Epithelial cell of proximal tubule (primary cell): ENCODE measurements around the gene ARID3C. TPM values are rescaled to one million over a fixed set of nuclear protein-coding genes. Genes with fewer than 3 reads are reported as not detected.

ENCODE experiments used
- DNase-seq: peaks from one replicate; pipeline ENCODE4 v3.0.0-alpha.2; 2011; ENCODE audit warnings: low read depth
- H3K4me3 ChIP-seq: 2 replicates; pipeline ENCODE4 v1.5.1; 2011; ENCODE audit warnings: low read depth, mild to moderate bottlenecking, low read length
- total RNA-seq: library from RNA; depleted of rRNA; stranded (reverse); fragments of >200 nt; gene quantifications from 2 replicates; pipeline ENCODE4 v1.2.3, GENCODE V29; 2015
- TF ChIP-seq, protein P1 (sequence below): conservative IDR thresholded peaks from 2 replicates; pipeline ENCODE4 v1.5.1; 2012; ENCODE audit warnings: low read depth, mild to moderate bottlenecking, low read length

ARID3C gene
- not detected in 2 replicates for total RNA-seq

DNA sequence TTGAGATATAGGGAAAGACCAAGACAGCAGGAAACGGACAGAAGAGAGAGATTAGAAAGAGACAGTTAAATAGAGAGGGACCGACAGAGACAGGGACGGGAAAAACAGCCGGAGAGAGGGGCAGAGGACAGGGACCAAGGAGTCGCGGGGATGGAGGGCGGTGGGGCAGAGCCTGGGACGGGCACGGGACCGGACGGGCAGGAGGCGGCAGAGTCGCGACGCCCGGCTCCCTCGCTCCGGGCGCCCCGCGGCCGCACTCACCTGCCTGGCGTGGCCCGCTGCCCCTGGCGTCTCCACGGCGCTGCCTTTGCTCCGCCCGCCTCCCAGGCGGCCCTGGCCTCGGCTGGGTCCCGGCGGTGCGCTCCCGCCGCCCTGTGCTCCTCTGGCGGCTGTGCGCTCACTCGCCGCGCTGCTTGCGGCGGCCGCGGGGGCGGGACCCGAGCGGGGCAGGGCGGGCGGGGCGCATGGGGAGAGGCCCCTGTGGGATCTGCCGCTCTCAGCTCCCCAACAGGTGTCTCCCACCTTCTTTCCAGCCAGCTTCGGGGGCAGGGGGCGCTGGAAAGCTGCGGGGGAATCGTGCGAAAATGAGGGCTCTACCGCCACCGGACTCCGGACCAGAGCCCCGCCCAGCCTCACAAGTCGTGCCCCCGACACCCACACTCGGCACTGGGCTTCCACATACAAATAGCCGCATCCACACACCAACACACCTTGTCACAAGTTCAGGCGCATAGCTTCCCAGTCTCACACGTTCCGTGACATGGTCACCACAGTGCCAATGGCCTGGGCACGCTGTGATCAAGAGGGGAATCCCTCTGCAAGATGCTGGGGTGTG, at the start of gene ARID3C:
ARID3C (minus strand) TSS at position 411 of the 835 bp plus-strand sequence. CDS start 1,052 bp downstream, outside the sequence.
- H3K4me3 ChIP-seq: peak within 1 kb of the TSS; percentile 45
- TF ChIP-seq, protein P1, sequence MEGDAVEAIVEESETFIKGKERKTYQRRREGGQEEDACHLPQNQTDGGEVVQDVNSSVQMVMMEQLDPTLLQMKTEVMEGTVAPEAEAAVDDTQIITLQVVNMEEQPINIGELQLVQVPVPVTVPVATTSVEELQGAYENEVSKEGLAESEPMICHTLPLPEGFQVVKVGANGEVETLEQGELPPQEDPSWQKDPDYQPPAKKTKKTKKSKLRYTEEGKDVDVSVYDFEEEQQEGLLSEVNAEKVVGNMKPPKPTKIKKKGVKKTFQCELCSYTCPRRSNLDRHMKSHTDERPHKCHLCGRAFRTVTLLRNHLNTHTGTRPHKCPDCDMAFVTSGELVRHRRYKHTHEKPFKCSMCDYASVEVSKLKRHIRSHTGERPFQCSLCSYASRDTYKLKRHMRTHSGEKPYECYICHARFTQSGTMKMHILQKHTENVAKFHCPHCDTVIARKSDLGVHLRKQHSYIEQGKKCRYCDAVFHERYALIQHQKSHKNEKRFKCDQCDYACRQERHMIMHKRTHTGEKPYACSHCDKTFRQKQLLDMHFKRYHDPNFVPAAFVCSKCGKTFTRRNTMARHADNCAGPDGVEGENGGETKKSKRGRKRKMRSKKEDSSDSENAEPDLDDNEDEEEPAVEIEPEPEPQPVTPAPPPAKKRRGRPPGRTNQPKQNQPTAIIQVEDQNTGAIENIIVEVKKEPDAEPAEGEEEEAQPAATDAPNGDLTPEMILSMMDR: no peak
- no peak for DNase-seq

GRCh38 chr9:34675869-34676268, 47.0 kb upstream of the ARID3C start:
- DNase-seq: no peak
- TF ChIP-seq, protein P1: no peak
- H3K4me3 ChIP-seq: no peak overlapping the region

DNA sequence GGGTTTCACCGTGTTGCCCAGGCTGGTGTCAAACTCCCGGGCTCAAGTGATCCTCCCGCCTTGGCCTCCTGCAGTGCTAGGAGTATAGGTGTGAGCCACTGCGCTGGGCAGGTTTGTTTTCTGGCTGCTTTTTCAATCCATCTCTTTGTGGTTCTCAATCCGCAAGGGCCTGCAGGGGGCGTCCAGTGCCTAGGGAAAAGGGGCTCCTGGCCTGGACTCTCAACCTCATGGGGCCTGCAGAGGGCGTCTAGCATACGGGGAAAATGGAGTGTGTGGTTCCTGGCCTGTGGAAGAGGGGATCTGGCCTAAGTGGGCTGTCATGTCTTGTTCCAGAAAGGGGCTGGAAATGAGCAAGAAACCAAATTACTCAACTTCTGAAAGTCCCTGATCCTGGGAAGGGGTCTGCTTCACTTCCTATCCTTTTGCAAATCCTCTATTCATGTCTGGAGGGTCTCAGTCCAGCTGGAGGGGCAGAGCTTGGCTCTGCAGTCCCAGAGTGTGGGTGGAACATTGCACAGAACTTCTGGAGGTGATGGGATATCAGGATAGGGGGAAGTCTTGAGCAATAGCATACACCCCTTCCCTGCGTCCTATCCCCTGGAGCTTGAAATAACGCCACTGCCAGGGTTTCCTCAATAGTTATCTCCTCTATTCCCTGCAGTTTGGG, 46.3 kb upstream of the ARID3C start:
- no peak for DNase-seq
- TF ChIP-seq, protein P1: peak; percentile 87
- no peak overlapping the region for H3K4me3 ChIP-seq

GRCh38 chr9:34674440-34674839, 45.6 kb upstream of the ARID3C start:
- H3K4me3 ChIP-seq: no peak overlapping the region
- no peak for DNase-seq
- TF ChIP-seq, protein P1: no peak

- H3K4me3 ChIP-seq: no peak overlapping the region
- TF ChIP-seq, protein P1: no peak
- no peak for DNase-seq
Measured at GRCh38 chr9:34671307-34671706, 42.4 kb upstream of the ARID3C start.

DNA sequence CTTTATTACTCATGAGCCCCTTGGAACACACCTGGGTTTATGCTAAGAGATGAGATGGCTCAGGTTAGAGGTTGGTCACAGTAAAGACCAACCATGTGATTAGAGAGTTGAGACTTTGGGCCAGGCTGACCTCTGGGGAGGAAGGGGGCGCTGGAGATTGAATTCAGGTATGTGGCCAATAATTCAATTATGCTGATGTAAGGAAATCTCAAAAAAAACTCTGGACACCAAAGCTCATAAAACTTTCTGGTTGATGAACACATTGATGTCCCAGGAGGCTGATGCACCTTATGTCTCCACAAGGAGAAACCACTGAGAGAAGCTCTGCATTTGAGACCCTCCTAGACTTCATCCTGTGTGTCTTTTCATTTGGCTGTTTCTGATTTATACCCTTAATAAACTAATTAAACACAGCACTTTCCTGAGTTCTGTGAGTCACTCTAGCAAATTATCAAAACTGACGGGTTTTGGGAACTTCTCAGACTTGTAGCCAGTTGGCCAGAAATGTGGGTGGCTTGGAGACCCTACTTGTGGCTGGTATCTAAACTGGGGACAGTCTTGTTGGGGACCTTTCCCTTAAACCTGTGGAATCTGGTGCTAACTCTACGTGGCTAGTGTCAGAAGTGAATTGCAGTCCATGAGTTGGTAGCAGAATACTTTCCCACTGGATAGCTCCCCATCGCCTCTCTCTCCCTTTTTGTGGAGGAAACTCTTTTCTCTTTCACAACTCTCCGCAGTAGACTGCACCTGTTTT, 41.1 kb upstream of the ARID3C start:
- no peak for DNase-seq
- TF ChIP-seq, protein P1: no peak
- H3K4me3 ChIP-seq: no peak overlapping the region
